Measurements from ENCODE around the gene HPS4. TPM values are rescaled to one million over a fixed set of nuclear protein-coding genes. Genes with fewer than 3 reads are reported as not detected.

HPS4 gene
- total RNA-seq, 1 donor from 2014 or later: 39.0 TPM

- Mint-ChIP-seq H3K36me3 (ENCODE audit: low read depth) (peaks cover 47% of the 10 kb centered on the region), H3K4me3 (ENCODE audit: low read depth) (no peak overlapping the region), H3K4me1 (ENCODE audit: low read depth) (peaks cover 20% of the 10 kb centered on the region), H3K9me3 (no peaks in the 10 kb centered on the region), H3K27me3 (ENCODE audit: low read depth) (no peaks in the 10 kb centered on the region), H3K27ac (no peak overlapping the region)
- DNase-seq (ENCODE audit: low spot score): no peak
- intact Hi-C loops (cut with micrococcal nuclease): no loop called here
Observed at GRCh38 chr22:26487996-26488395, 4.4 kb upstream of the HPS4 start.

GRCh38 chr22:26486394-26486793 is 2.8 kb upstream of the HPS4 start:
- no peak for DNase-seq (ENCODE audit: low spot score)
- peaks cover 35% of the 10 kb centered on the region for H3K4me1 Mint-ChIP-seq (ENCODE audit: low read depth)
- H3K36me3 Mint-ChIP-seq (ENCODE audit: low read depth): peaks cover 40% of the 10 kb centered on the region
- no peak overlapping the region for H3K27ac Mint-ChIP-seq
- no peaks in the 10 kb centered on the region for H3K9me3 Mint-ChIP-seq
- no peaks in the 10 kb centered on the region for H3K27me3 Mint-ChIP-seq (ENCODE audit: low read depth)
- no peak overlapping the region for H3K4me3 Mint-ChIP-seq (ENCODE audit: low read depth)
- intact Hi-C loops (cut with micrococcal nuclease): no loop called here

- intact Hi-C loops (cut with micrococcal nuclease): no loop called here
- peaks cover 43% of the 10 kb centered on the region for H3K36me3 Mint-ChIP-seq (ENCODE audit: low read depth)
Observed at GRCh38 chr22:26485806-26486390, 2.3 kb upstream of the HPS4 start.

GRCh38 chr22:26485013-26485412 is 1.4 kb upstream of the HPS4 start:
- H3K9me3 Mint-ChIP-seq: no peaks in the 10 kb centered on the region
- H3K4me3 Mint-ChIP-seq (ENCODE audit: low read depth): peak overlapping the region; percentile 58
- H3K36me3 Mint-ChIP-seq (ENCODE audit: low read depth): peaks cover 39% of the 10 kb centered on the region
- H3K27me3 Mint-ChIP-seq (ENCODE audit: low read depth): no peaks in the 10 kb centered on the region
- peak overlapping the region; percentile 20 for H3K27ac Mint-ChIP-seq
- no peak for DNase-seq (ENCODE audit: low spot score)
- peaks cover 46% of the 10 kb centered on the region for H3K4me1 Mint-ChIP-seq (ENCODE audit: low read depth)
- intact Hi-C loops (cut with micrococcal nuclease): no loop called here

More at GRCh38 chr22:26485806-26486390, 2.3 kb upstream of the HPS4 start:
- Mint-ChIP-seq H3K4me3 (ENCODE audit: low read depth) (peak overlapping the region; percentile 58), H3K4me1 (ENCODE audit: low read depth) (peaks cover 40% of the 10 kb centered on the region), H3K9me3 (no peaks in the 10 kb centered on the region), H3K27me3 (ENCODE audit: low read depth) (no peaks in the 10 kb centered on the region), H3K27ac (no peak overlapping the region)
- DNase-seq (ENCODE audit: low spot score): no peak

GRCh38 chr22:26484360-26484706 is 750 bp upstream of the HPS4 start:
- peak overlapping the region; percentile 89 for H3K4me3 Mint-ChIP-seq (ENCODE audit: low read depth)
- no peak for DNase-seq (ENCODE audit: low spot score)
- intact Hi-C loops (cut with micrococcal nuclease): loop anchor here (5.0 kb wide), 1 partner anchor 188 kb away; no protein-coding TSS in a partner anchor
- H3K9me3 Mint-ChIP-seq: no peaks in the 10 kb centered on the region
- H3K27me3 Mint-ChIP-seq (ENCODE audit: low read depth): no peaks in the 10 kb centered on the region
- H3K36me3 Mint-ChIP-seq (ENCODE audit: low read depth): peaks cover 39% of the 10 kb centered on the region
- peaks cover 53% of the 10 kb centered on the region for H3K4me1 Mint-ChIP-seq (ENCODE audit: low read depth)
- H3K27ac Mint-ChIP-seq: peak overlapping the region; percentile 84

GRCh38 chr22:26483043-26483438 is 542 bp downstream of the HPS4 start:
- no peaks in the 10 kb centered on the region for H3K27me3 Mint-ChIP-seq (ENCODE audit: low read depth)

GRCh38 chr22:26482161-26482560 is 1.4 kb downstream of the HPS4 start:
- Mint-ChIP-seq H3K36me3 (ENCODE audit: low read depth) (peaks cover 39% of the 10 kb centered on the region), H3K4me1 (ENCODE audit: low read depth) (peaks cover 69% of the 10 kb centered on the region), H3K4me3 (ENCODE audit: low read depth) (peak overlapping the region; percentile 89), H3K27ac (peak overlapping the region; percentile 86), H3K9me3 (no peaks in the 10 kb centered on the region), H3K27me3 (ENCODE audit: low read depth) (no peaks in the 10 kb centered on the region)
- DNase-seq (ENCODE audit: low spot score): no peak
- intact Hi-C loops (cut with micrococcal nuclease): loop anchor here (2.0 to 5.0 kb wide), 3 partner anchors 31 to 190 kb away; partner anchors contain the start of genes ASPHD2 and TFIP11

More at GRCh38 chr22:26483043-26483438, 542 bp downstream of the HPS4 start:
- Mint-ChIP-seq H3K4me1 (ENCODE audit: low read depth) (peaks cover 60% of the 10 kb centered on the region), H3K36me3 (ENCODE audit: low read depth) (peaks cover 37% of the 10 kb centered on the region), H3K27ac (peak overlapping the region; percentile 86), H3K4me3 (ENCODE audit: low read depth) (peak overlapping the region; percentile 89), H3K9me3 (no peaks in the 10 kb centered on the region)
- intact Hi-C loops (cut with micrococcal nuclease): loop anchor here (2.0 to 5.0 kb wide), 3 partner anchors 30 to 189 kb away; partner anchors contain the start of genes ASPHD2 and TFIP11
- DNase-seq (ENCODE audit: low spot score): no peak

GRCh38 chr22:26481694-26482093 is 1.9 kb downstream of the HPS4 start:
- Mint-ChIP-seq H3K36me3 (ENCODE audit: low read depth) (peaks cover 44% of the 10 kb centered on the region), H3K27me3 (ENCODE audit: low read depth) (no peaks in the 10 kb centered on the region), H3K9me3 (no peaks in the 10 kb centered on the region), H3K27ac (peak overlapping the region; percentile 86), H3K4me1 (ENCODE audit: low read depth) (peaks cover 74% of the 10 kb centered on the region), H3K4me3 (ENCODE audit: low read depth) (peak overlapping the region; percentile 89)
- intact Hi-C loops (cut with micrococcal nuclease): loop anchor here (2.0 to 5.0 kb wide), 3 partner anchors 31 to 191 kb away; partner anchors contain the start of genes ASPHD2 and TFIP11
- no peak for DNase-seq (ENCODE audit: low spot score)

GRCh38 chr22:26481112-26481693 is 2.4 kb downstream of the HPS4 start:
- intact Hi-C loops (cut with micrococcal nuclease): loop anchor here (5.0 kb wide), 1 partner anchor 191 kb away; no protein-coding TSS in a partner anchor
- Mint-ChIP-seq H3K27me3 (ENCODE audit: low read depth) (no peaks in the 10 kb centered on the region), H3K4me1 (ENCODE audit: low read depth) (peaks cover 76% of the 10 kb centered on the region), H3K27ac (peak overlapping the region; percentile 86), H3K36me3 (ENCODE audit: low read depth) (peaks cover 49% of the 10 kb centered on the region), H3K4me3 (ENCODE audit: low read depth) (peak overlapping the region; percentile 77), H3K9me3 (no peaks in the 10 kb centered on the region)
- no peak for DNase-seq (ENCODE audit: low spot score)

GRCh38 chr22:26480611-26480932 is 3.0 kb downstream of the HPS4 start:
- intact Hi-C loops (cut with micrococcal nuclease): loop anchor here (5.0 kb wide), 1 partner anchor 192 kb away; no protein-coding TSS in a partner anchor
- Mint-ChIP-seq H3K27me3 (ENCODE audit: low read depth) (no peaks in the 10 kb centered on the region), H3K27ac (peak overlapping the region; percentile 86), H3K36me3 (ENCODE audit: low read depth) (peaks cover 49% of the 10 kb centered on the region), H3K4me1 (ENCODE audit: low read depth) (peaks cover 70% of the 10 kb centered on the region), H3K9me3 (no peaks in the 10 kb centered on the region), H3K4me3 (ENCODE audit: low read depth) (peak overlapping the region; percentile 77)
- no peak for DNase-seq (ENCODE audit: low spot score)

- intact Hi-C loops (cut with micrococcal nuclease): loop anchor here (5.0 kb wide), 1 partner anchor 192 kb away; no protein-coding TSS in a partner anchor
- H3K36me3 Mint-ChIP-seq (ENCODE audit: low read depth): peaks cover 50% of the 10 kb centered on the region
- H3K27ac Mint-ChIP-seq: peak overlapping the region; percentile 86
- H3K4me3 Mint-ChIP-seq (ENCODE audit: low read depth): peak overlapping the region; percentile 77
- no peak for DNase-seq (ENCODE audit: low spot score)
- H3K4me1 Mint-ChIP-seq (ENCODE audit: low read depth): peaks cover 65% of the 10 kb centered on the region
- H3K27me3 Mint-ChIP-seq (ENCODE audit: low read depth): no peaks in the 10 kb centered on the region
- H3K9me3 Mint-ChIP-seq: no peaks in the 10 kb centered on the region
Observed at GRCh38 chr22:26479792-26480610, 3.6 kb downstream of the HPS4 start.

- H3K4me1 Mint-ChIP-seq (ENCODE audit: low read depth): peaks cover 65% of the 10 kb centered on the region
- peak overlapping the region; percentile 86 for H3K27ac Mint-ChIP-seq
- H3K36me3 Mint-ChIP-seq (ENCODE audit: low read depth): peaks cover 55% of the 10 kb centered on the region
- no peaks in the 10 kb centered on the region for H3K9me3 Mint-ChIP-seq
- H3K27me3 Mint-ChIP-seq (ENCODE audit: low read depth): no peaks in the 10 kb centered on the region
- H3K4me3 Mint-ChIP-seq (ENCODE audit: low read depth): peak overlapping the region; percentile 77
- intact Hi-C loops (cut with micrococcal nuclease): no loop called here
- no peak for DNase-seq (ENCODE audit: low spot score)
Observed at GRCh38 chr22:26479043-26479791, 4.4 kb downstream of the HPS4 start.
